Caco-2 (cell line): ENCODE measurements around the gene WDR20. TPM values are rescaled to one million over a fixed set of nuclear protein-coding genes. Genes with fewer than 3 reads are reported as not detected.
A peak's percentile ranks its signal among the peaks of the same experiment; 100 is the strongest.
"Not testable (repeated sequence)": the region's sequence is repeated elsewhere in the genome, so short reads cannot be mapped to it uniquely, and the experiment has no call there.

ENCODE experiments used
- BruUV-seq: library from RNA; stranded (reverse); fragments of 400-500 nt; replicated peaks from 2 replicates; lab custom pipeline; 2021; lab: Mats Ljungman, UMichigan
- CTCF ChIA-PET: fragments of 300-600 bp; sonication (Branson Sonifier 250); formaldehyde crosslinking; loops from one replicate; lab custom pipeline; 2022; ENCODE audit warnings: antibody characterized with exemption; lab: Charles Lee
- POLR2A ChIA-PET: fragments of 300-600 bp; sonication (Branson Sonifier 250); formaldehyde crosslinking; loops from one replicate; lab custom pipeline; 2022; ENCODE audit warnings: antibody characterized with exemption; lab: Charles Lee
- DNase-seq, 2 experiments: peaks; one replicate each; pipeline versions ENCODE4 v3.0.0 to v3.0.0-alpha.2; 2020 to 2022
- H3K27me3 ChIP-seq: replicated peaks from 2 replicates; pipeline ENCODE4 v1.6.0; 2011; ENCODE audit warnings: low read length; ENCODE audit not compliant: control insufficient read depth, insufficient read depth
- H3K36me3 ChIP-seq: 2 replicates; pipeline ENCODE4 v1.5.1; 2011; ENCODE audit warnings: low read length; ENCODE audit not compliant: control insufficient read depth, insufficient read depth
- H3K4me1 ChIP-seq: fragments of 250-450 bp; sonication (Bioruptor Pico); 2 replicates; pipeline ENCODE4 v1.5.1; 2020; ENCODE audit warnings: mild to moderate bottlenecking
- H3K4me3 ChIP-seq: 2 replicates; pipeline ENCODE4 v1.5.1; 2011; ENCODE audit warnings: low read depth, mild to moderate bottlenecking, control low read depth, low read length
- H3K9me3 ChIP-seq: fragments of 250-450 bp; sonication (Bioruptor Pico); 2 replicates; pipeline ENCODE4 v1.5.1; 2020; ENCODE audit warnings: mild to moderate bottlenecking, moderate library complexity
- H3K27ac Mint-ChIP-seq: one replicate; pipeline ENCODE4 v1.8.0; 2022; ENCODE audit warnings: mixed read lengths; ENCODE audit not compliant: unreplicated experiment
- H3K27me3 Mint-ChIP-seq: one replicate; pipeline ENCODE4 v1.8.0; 2022; ENCODE audit warnings: mixed read lengths; ENCODE audit not compliant: insufficient read depth, unreplicated experiment
- H3K36me3 Mint-ChIP-seq: one replicate; pipeline ENCODE4 v1.8.0; 2022; ENCODE audit warnings: mild to moderate bottlenecking, mixed read lengths; ENCODE audit not compliant: insufficient read depth, unreplicated experiment
- H3K4me1 Mint-ChIP-seq: one replicate; pipeline ENCODE4 v1.8.0; 2022; ENCODE audit warnings: low read depth, mixed read lengths; ENCODE audit not compliant: unreplicated experiment
- H3K4me3 Mint-ChIP-seq: one replicate; pipeline ENCODE4 v1.8.0; 2022; ENCODE audit warnings: mild to moderate bottlenecking, moderate library complexity, mixed read lengths; ENCODE audit not compliant: unreplicated experiment
- H3K9me3 Mint-ChIP-seq: one replicate; pipeline ENCODE4 v1.8.0; 2022; ENCODE audit warnings: mixed read lengths; ENCODE audit not compliant: unreplicated experiment
- CTCF ChIP-seq, 2 experiments: fragments of 200-600 bp in 1 of 2; IDR thresholded peaks; 1 replicate in 1 of 2; 2 replicates in 1 of 2; pipeline versions ENCODE4 v1.5.1 to v1.8.0; 2011 to 2022; ENCODE audit warnings: antibody characterized with exemption in 1 of 2, control low read depth in 1 of 2, inconsistent platforms in 1 of 2, low read depth in 1 of 2, low read length in 1 of 2, mild to moderate bottlenecking in 1 of 2, moderate library complexity in 1 of 2; ENCODE audit not compliant: insufficient read depth in 1 of 2, severe bottlenecking in 1 of 2, unreplicated experiment in 1 of 2
- intact Hi-C: fragments of 100-400 bp; cut with micrococcal nuclease; formaldehyde crosslinking; loops from one replicate; pipeline ENCODE4 v1.10.0; 2022; ENCODE audit not compliant: unreplicated experiment
- total RNA-seq: library from RNA; stranded (reverse); gene quantifications from 2 replicates; pipeline ENCODE4 v1.2.3, GENCODE V29; 2022

Gene WDR20
- total RNA-seq, 1 experiment from 2014 or later: 32.5 TPM

- POLR2A ChIA-PET: no interaction called here
- H3K4me3 Mint-ChIP-seq: peak overlapping the region; percentile 25
- DNase-seq: peak in 1 of 2 experiments; percentile 11
Observed at GRCh38 chr14:102125546-102125945, 14.2 kb upstream of the WDR20 start.

GRCh38 chr14:102126807-102127455 is 12.8 kb upstream of the WDR20 start:
- no peak for TF ChIP-seq CTCF (IDR thresholded peaks at IDR 0.05; ENCODE audit: insufficient read depth in 1 of 2, low read depth in 1 of 2, low read length in 1 of 2, severe bottlenecking in 1 of 2, unreplicated experiment in 1 of 2)
- BruUV-seq: no TSS peak
- no peak for DNase-seq
- Histone ChIP-seq H3K9me3 (no peaks in the 10 kb centered on the region), H3K4me3 (no peak overlapping the region), H3K27me3 (no peaks in the 10 kb centered on the region), H3K4me1 (peaks cover 10% of the 10 kb centered on the region), H3K36me3 (no peaks in the 10 kb centered on the region)
- Mint-ChIP-seq H3K36me3 (no peaks in the 10 kb centered on the region), H3K4me1 (peaks cover 14% of the 10 kb centered on the region), H3K27ac (no peak overlapping the region), H3K9me3 (no peaks in the 10 kb centered on the region), H3K4me3 (no peak overlapping the region), H3K27me3 (no peaks in the 10 kb centered on the region)
- ChIA-PET CTCF (interaction anchor here (2.2 kb wide), 1 partner anchor 31 kb away, joined by 6 read pairs; no protein-coding TSS in a partner anchor), POLR2A (interaction anchor here (0.6 kb wide), 1 partner anchor 50 kb away, joined by 4 read pairs; no protein-coding TSS in a partner anchor)
- intact Hi-C loops: no loop called here

More at GRCh38 chr14:102125546-102125945, 14.2 kb upstream of the WDR20 start:
- TF ChIP-seq CTCF (IDR thresholded peaks at IDR 0.05; ENCODE audit: insufficient read depth in 1 of 2, low read depth in 1 of 2, low read length in 1 of 2, severe bottlenecking in 1 of 2, unreplicated experiment in 1 of 2): no peak
- no peaks in the 10 kb centered on the region for H3K36me3 Mint-ChIP-seq
- no peaks in the 10 kb centered on the region for H3K9me3 ChIP-seq
- no peaks in the 10 kb centered on the region for H3K27me3 ChIP-seq
- H3K27ac Mint-ChIP-seq: peak overlapping the region; percentile 22
- no peaks in the 10 kb centered on the region for H3K9me3 Mint-ChIP-seq
- CTCF ChIA-PET: interaction anchor here (0.7 to 2.2 kb wide), 2 partner anchors 29 to 191 kb away, joined by 6 read pairs; no protein-coding TSS in a partner anchor
- no peaks in the 10 kb centered on the region for H3K27me3 Mint-ChIP-seq
- H3K4me1 ChIP-seq: peaks cover 10% of the 10 kb centered on the region
- no TSS peak for BruUV-seq
- H3K4me3 ChIP-seq: no peak overlapping the region
- intact Hi-C loops: no loop called here
- peaks cover 14% of the 10 kb centered on the region for H3K4me1 Mint-ChIP-seq
- H3K36me3 ChIP-seq: no peaks in the 10 kb centered on the region

- no peak overlapping the region for H3K4me3 ChIP-seq
- no peaks in the 10 kb centered on the region for H3K4me1 ChIP-seq
- CTCF ChIA-PET: no interaction called here
- BruUV-seq: no TSS peak
- no peaks in the 10 kb centered on the region for H3K9me3 ChIP-seq
- Mint-ChIP-seq H3K4me1 (no peaks in the 10 kb centered on the region), H3K4me3 (no peak overlapping the region), H3K36me3 (peaks cover 13% of the 10 kb centered on the region), H3K9me3 (no peaks in the 10 kb centered on the region), H3K27ac (no peak overlapping the region), H3K27me3 (no peaks in the 10 kb centered on the region)
- intact Hi-C loops: no loop called here
- no peak for DNase-seq
- H3K36me3 ChIP-seq: no peaks in the 10 kb centered on the region
- POLR2A ChIA-PET: no interaction called here
- H3K27me3 ChIP-seq: no peaks in the 10 kb centered on the region
- TF ChIP-seq CTCF (IDR thresholded peaks at IDR 0.05; ENCODE audit: insufficient read depth in 1 of 2, low read depth in 1 of 2, low read length in 1 of 2, severe bottlenecking in 1 of 2, unreplicated experiment in 1 of 2): no peak
Observed at GRCh38 chr14:102131741-102132140, 8.0 kb upstream of the WDR20 start.

- H3K4me1 Mint-ChIP-seq, DNase-seq, H3K9me3 ChIP-seq, H3K27me3 Mint-ChIP-seq, H3K27ac Mint-ChIP-seq, BruUV-seq, H3K9me3 Mint-ChIP-seq, H3K4me3 ChIP-seq, H3K4me1 ChIP-seq, POLR2A ChIA-PET, intact Hi-C loops, H3K36me3 ChIP-seq, CTCF ChIA-PET, H3K4me3 Mint-ChIP-seq, H3K27me3 ChIP-seq: not testable (repeated sequence)
- H3K36me3 Mint-ChIP-seq: peaks cover 13% of the 10 kb centered on the region
Observed at GRCh38 chr14:102134021-102134420, 5.7 kb upstream of the WDR20 start.

GRCh38 chr14:102134719-102135118 is 5.0 kb upstream of the WDR20 start:
- H3K4me3 Mint-ChIP-seq, CTCF ChIA-PET, H3K4me3 ChIP-seq: not testable (repeated sequence)

More at GRCh38 chr14:102134719-102135118, 5.0 kb upstream of the WDR20 start:
- H3K27me3 Mint-ChIP-seq, H3K27me3 ChIP-seq, POLR2A ChIA-PET, H3K4me1 Mint-ChIP-seq, H3K36me3 ChIP-seq, H3K4me1 ChIP-seq, H3K9me3 ChIP-seq, DNase-seq, H3K9me3 Mint-ChIP-seq, H3K27ac Mint-ChIP-seq, BruUV-seq: not testable (repeated sequence)
- H3K36me3 Mint-ChIP-seq: peaks cover 13% of the 10 kb centered on the region
- intact Hi-C loops: loop anchor here (5.0 kb wide), 1 partner anchor 183 kb away; the partner anchor contains the start of gene ZNF839
